Measurements from ENCODE around the gene NDUFA13. TPM values are rescaled to one million over a fixed set of nuclear protein-coding genes. Genes with fewer than 3 reads are reported as not detected.

The NDUFA13 gene
- polyA plus RNA-seq, 1 of the 3 experiments (the other 2 are of a cell fraction), result 1,828 TPM

- peaks cover 17% of the 10 kb centered on the region; the same call in 1 of the 2 replicates for H3K9me3 ChIP-seq
- H3K4me2 ChIP-seq, result no peak overlapping the region
- H4K20me1 ChIP-seq (ENCODE audit: insufficient read depth), result peaks cover 6% of the 10 kb centered on the region; the same call in 1 of the 2 replicates
- TF ChIP-seq EP300 (IDR thresholded peaks at IDR 0.05; ENCODE audit: borderline replicate concordance in 1 of 2, low read depth in 1 of 2, low read length in 1 of 2) (no peak), MXI1 (IDR thresholded peaks at IDR 0.05; ENCODE audit: low read depth, low read length) (no peak), MEF2A (IDR thresholded peaks at IDR 0.05; ENCODE audit: borderline replicate concordance, low read depth) (no peak), SMC3 (IDR thresholded peaks at IDR 0.05; ENCODE audit: low read depth, low read length) (no peak), TCF12 (IDR thresholded peaks at IDR 0.05) (no peak), NFIC (IDR thresholded peaks at IDR 0.05; ENCODE audit: borderline replicate concordance) (no peak), RAD21 (IDR thresholded peaks at IDR 0.05; ENCODE audit: low read length) (no peak), RXRA (IDR thresholded peaks at IDR 0.05; ENCODE audit: borderline replicate concordance, low read depth) (no peak), CHD2 (IDR thresholded peaks at IDR 0.05; ENCODE audit: low read length, partially characterized antibody) (no peak)
- TF ChIP-seq, protein P1, sequence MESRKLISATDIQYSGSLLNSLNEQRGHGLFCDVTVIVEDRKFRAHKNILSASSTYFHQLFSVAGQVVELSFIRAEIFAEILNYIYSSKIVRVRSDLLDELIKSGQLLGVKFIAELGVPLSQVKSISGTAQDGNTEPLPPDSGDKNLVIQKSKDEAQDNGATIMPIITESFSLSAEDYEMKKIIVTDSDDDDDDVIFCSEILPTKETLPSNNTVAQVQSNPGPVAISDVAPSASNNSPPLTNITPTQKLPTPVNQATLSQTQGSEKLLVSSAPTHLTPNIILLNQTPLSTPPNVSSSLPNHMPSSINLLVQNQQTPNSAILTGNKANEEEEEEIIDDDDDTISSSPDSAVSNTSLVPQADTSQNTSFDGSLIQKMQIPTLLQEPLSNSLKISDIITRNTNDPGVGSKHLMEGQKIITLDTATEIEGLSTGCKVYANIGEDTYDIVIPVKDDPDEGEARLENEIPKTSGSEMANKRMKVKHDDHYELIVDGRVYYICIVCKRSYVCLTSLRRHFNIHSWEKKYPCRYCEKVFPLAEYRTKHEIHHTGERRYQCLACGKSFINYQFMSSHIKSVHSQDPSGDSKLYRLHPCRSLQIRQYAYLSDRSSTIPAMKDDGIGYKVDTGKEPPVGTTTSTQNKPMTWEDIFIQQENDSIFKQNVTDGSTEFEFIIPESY (IDR thresholded peaks at IDR 0.05; ENCODE audit: borderline replicate concordance, low read depth), result no peak
- TF ChIP-seq, protein P2, sequence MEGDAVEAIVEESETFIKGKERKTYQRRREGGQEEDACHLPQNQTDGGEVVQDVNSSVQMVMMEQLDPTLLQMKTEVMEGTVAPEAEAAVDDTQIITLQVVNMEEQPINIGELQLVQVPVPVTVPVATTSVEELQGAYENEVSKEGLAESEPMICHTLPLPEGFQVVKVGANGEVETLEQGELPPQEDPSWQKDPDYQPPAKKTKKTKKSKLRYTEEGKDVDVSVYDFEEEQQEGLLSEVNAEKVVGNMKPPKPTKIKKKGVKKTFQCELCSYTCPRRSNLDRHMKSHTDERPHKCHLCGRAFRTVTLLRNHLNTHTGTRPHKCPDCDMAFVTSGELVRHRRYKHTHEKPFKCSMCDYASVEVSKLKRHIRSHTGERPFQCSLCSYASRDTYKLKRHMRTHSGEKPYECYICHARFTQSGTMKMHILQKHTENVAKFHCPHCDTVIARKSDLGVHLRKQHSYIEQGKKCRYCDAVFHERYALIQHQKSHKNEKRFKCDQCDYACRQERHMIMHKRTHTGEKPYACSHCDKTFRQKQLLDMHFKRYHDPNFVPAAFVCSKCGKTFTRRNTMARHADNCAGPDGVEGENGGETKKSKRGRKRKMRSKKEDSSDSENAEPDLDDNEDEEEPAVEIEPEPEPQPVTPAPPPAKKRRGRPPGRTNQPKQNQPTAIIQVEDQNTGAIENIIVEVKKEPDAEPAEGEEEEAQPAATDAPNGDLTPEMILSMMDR (IDR thresholded peaks at IDR 0.05), result no peak
- TF ChIP-seq, protein P3, sequence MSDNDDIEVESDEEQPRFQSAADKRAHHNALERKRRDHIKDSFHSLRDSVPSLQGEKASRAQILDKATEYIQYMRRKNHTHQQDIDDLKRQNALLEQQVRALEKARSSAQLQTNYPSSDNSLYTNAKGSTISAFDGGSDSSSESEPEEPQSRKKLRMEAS (IDR thresholded peaks at IDR 0.05; ENCODE audit: low read depth), result no peak
- no peak overlapping the region for H2AFZ ChIP-seq (ENCODE audit: low read depth)
- no peaks in the 10 kb centered on the region for H3K27me3 ChIP-seq (ENCODE audit: insufficient read depth)
- H3K79me2 ChIP-seq (ENCODE audit: insufficient read depth), result peaks cover 87% of the 10 kb centered on the region
- POLR2A ChIA-PET, result no interaction called here
- H3K36me3 ChIP-seq (replicated peaks in 1 of 2; ENCODE audit: control insufficient read depth in 1 of 2, insufficient read depth in 2 of 2, low read length in 1 of 2), result peaks cover 17 to 51% of the 10 kb centered on the region in 2 experiments
- H3K9ac ChIP-seq, result no peak overlapping the region
- 93% methylated on average over 3 of the region's 3 CpGs for WGBS (ENCODE audit: low lambda C conversion rate)
- no peak for DNase-seq
- H3K4me3 ChIP-seq (ENCODE audit: low read depth in 2 of 2, low read length in 1 of 2), result no peak overlapping the region
- peaks cover 13% of the 10 kb centered on the region for H3F3A ChIP-seq (replicated peaks; ENCODE audit: insufficient read depth)
- H3K4me1 ChIP-seq (ENCODE audit: control insufficient read depth in 1 of 2, insufficient read depth in 2 of 2, low read depth in 1 of 2, low read length in 1 of 2), result no peaks in the 10 kb centered on the region; a peak in 1 of 4 replicates
- H3K9me2 ChIP-seq, result no peaks in the 10 kb centered on the region
- CTCF ChIA-PET, result interaction anchor here (0.7 kb wide), 1 partner anchor 26 kb away, joined by 3 read pairs; no protein-coding TSS in a partner anchor
- H3K27ac ChIP-seq (ENCODE audit: low read depth in 2 of 2, low read length in 1 of 2), result no peak overlapping the region
Observed at GRCh38 chr19:19470579-19470978, 45.4 kb upstream of the NDUFA13 start.

- Histone ChIP-seq H3K9me2 (no peaks in the 10 kb centered on the region), H3K4me2 (no peak overlapping the region), H3K4me3 (ENCODE audit: low read depth in 2 of 2, low read length in 1 of 2) (no peak overlapping the region), H3F3A (replicated peaks; ENCODE audit: insufficient read depth) (peaks cover 13% of the 10 kb centered on the region), H2AFZ (ENCODE audit: low read depth) (no peak overlapping the region), H3K9ac (no peak overlapping the region), H3K79me2 (ENCODE audit: insufficient read depth) (peaks cover 96% of the 10 kb centered on the region), H3K27me3 (ENCODE audit: insufficient read depth) (no peaks in the 10 kb centered on the region), H4K20me1 (ENCODE audit: insufficient read depth) (peaks cover 10% of the 10 kb centered on the region), H3K27ac (ENCODE audit: low read depth in 2 of 2, low read length in 1 of 2) (no peak overlapping the region), H3K36me3 (replicated peaks in 1 of 2; ENCODE audit: control insufficient read depth in 1 of 2, insufficient read depth in 2 of 2, low read length in 1 of 2) (peaks cover 6 to 40% of the 10 kb centered on the region in 2 experiments), H3K9me3 (peaks cover 17% of the 10 kb centered on the region; the same call in 1 of the 2 replicates), H3K4me1 (ENCODE audit: control insufficient read depth in 1 of 2, insufficient read depth in 2 of 2, low read depth in 1 of 2, low read length in 1 of 2) (no peaks in the 10 kb centered on the region; a peak in 1 of 4 replicates)
- CTCF ChIA-PET, result no interaction called here
- POLR2A ChIA-PET, result no interaction called here
- 100% methylated on average over 6 of the region's 6 CpGs for WGBS (ENCODE audit: low lambda C conversion rate)
- DNase-seq, result no peak
- TF ChIP-seq TEAD4 (IDR thresholded peaks at IDR 0.05; ENCODE audit: borderline replicate concordance, insufficient read depth) (no peak), IRF3 (IDR thresholded peaks at IDR 0.05; ENCODE audit: low read depth, low read length) (no peak), TCF12 (IDR thresholded peaks at IDR 0.05) (no peak)
- TF ChIP-seq, protein P2 (IDR thresholded peaks at IDR 0.05), result no peak
- TF ChIP-seq, protein P4, sequence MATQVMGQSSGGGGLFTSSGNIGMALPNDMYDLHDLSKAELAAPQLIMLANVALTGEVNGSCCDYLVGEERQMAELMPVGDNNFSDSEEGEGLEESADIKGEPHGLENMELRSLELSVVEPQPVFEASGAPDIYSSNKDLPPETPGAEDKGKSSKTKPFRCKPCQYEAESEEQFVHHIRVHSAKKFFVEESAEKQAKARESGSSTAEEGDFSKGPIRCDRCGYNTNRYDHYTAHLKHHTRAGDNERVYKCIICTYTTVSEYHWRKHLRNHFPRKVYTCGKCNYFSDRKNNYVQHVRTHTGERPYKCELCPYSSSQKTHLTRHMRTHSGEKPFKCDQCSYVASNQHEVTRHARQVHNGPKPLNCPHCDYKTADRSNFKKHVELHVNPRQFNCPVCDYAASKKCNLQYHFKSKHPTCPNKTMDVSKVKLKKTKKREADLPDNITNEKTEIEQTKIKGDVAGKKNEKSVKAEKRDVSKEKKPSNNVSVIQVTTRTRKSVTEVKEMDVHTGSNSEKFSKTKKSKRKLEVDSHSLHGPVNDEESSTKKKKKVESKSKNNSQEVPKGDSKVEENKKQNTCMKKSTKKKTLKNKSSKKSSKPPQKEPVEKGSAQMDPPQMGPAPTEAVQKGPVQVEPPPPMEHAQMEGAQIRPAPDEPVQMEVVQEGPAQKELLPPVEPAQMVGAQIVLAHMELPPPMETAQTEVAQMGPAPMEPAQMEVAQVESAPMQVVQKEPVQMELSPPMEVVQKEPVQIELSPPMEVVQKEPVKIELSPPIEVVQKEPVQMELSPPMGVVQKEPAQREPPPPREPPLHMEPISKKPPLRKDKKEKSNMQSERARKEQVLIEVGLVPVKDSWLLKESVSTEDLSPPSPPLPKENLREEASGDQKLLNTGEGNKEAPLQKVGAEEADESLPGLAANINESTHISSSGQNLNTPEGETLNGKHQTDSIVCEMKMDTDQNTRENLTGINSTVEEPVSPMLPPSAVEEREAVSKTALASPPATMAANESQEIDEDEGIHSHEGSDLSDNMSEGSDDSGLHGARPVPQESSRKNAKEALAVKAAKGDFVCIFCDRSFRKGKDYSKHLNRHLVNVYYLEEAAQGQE (IDR thresholded peaks at IDR 0.05; ENCODE audit: low read depth, low read length), result no peak
Observed at GRCh38 chr19:19471682-19472081, 44.3 kb upstream of the NDUFA13 start.

Data from SK-N-SH (cell line).